Measurements from ENCODE around the gene PDPK1.
"Not testable (repeated sequence)": the region's sequence is repeated elsewhere in the genome, so short reads cannot be mapped to it uniquely, and the experiment has no call there.

The PDPK1 gene

GRCh38 chr16:2587891-2588565 lies 50.2 kb downstream of the PDPK1 start:
- no peak for DNase-seq (ENCODE audit: low spot score)

DNA sequence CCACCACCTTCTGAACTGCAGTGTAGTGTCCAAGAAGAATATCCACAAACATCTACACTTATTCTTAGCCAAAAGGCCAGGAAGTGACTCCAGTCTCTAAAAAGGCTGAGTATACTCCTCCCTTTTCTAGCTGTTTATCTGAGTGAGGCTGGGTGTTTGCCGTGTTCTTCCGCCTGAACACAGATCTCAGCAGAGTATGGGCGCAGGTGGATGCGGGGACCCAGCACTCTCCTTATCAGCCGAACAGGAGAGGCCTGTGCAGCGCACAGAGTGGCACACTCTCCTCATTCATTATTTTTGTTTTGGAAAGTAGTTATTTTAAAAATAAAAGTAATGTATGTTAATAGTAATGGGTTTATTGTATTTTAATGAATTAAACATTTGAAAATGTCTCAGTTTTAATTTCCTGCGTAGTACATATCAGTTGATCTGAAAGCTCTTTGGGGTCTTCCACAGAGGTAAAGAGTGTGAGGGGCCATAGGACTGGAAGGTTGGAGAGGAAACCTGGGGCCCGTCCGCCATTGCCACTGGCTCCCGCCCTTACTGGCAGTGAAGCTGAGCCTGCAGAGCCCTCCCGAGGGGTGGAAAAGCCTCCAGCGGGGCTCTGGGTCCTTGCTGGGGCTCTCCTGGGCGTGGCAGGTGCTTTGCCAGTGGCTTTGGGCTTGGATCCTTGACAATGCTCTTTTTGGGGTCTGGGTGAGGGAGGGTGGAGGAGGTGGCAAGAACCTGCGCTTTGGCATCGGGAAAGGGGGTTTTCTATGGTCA lies 53.8 kb downstream of the PDPK1 start:
- no peak for DNase-seq (ENCODE audit: low spot score)

DNA sequence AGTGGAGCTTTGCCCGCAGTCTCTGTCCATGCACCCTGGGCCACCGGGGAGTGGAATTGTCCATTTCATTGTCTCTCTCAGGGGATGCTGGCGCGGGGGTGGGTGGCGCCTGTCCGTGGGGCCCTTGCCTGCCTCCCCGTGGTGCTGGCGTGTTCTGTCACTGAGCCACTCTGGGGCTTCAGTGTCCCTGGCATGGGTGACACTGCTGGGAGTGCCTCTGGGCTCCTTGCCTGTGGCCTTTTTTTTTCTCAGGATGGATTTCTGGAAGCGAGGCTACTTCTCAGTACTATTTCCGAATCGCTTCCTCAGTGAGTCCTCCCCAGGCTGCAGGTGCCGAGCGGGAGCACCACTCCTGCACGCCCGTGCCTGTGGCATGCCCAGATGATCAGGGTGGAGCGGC lies 55.0 kb downstream of the PDPK1 start:
- no peak for DNase-seq (ENCODE audit: low spot score)

DNA sequence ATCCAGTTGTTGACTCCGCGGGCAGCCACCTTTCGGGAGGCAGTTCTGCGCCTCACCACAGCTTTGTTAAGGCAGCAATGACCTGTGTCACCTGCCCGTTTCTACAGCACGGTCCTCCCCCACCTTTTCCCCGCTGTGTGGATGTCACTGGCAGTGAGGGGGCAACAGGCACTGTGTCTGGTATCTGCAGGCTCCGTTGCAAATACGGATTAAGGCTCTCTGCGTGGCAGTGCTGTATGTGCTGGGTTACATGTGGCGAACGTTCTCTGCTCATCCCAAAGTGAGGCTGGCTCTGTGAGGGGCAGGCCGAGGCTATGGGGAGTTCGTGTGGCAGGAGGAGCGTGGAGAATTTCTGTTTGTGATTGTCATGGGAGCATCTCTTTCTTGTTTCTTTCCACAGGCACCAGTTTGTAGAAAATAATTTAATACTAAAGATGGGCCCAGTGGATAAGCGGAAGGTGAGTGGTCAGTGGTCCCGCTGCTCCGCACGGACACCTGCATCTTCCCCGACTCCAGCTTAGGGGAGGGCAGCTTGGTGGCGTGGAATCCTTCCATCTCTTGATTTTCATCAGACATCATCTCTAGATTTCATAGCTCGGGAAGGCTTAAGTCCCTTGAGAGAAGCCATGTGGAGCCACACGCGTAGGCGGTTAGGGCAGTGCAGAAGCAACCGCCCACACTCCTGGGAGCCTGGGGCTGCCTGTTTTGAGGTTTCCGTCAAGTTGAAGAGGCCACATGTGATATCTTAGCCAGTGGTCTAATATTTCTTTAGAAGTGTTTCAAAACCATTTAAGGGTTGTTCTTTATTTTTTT lies 57.8 kb downstream of the PDPK1 start:
- no peak for DNase-seq (ENCODE audit: low spot score)

DNA sequence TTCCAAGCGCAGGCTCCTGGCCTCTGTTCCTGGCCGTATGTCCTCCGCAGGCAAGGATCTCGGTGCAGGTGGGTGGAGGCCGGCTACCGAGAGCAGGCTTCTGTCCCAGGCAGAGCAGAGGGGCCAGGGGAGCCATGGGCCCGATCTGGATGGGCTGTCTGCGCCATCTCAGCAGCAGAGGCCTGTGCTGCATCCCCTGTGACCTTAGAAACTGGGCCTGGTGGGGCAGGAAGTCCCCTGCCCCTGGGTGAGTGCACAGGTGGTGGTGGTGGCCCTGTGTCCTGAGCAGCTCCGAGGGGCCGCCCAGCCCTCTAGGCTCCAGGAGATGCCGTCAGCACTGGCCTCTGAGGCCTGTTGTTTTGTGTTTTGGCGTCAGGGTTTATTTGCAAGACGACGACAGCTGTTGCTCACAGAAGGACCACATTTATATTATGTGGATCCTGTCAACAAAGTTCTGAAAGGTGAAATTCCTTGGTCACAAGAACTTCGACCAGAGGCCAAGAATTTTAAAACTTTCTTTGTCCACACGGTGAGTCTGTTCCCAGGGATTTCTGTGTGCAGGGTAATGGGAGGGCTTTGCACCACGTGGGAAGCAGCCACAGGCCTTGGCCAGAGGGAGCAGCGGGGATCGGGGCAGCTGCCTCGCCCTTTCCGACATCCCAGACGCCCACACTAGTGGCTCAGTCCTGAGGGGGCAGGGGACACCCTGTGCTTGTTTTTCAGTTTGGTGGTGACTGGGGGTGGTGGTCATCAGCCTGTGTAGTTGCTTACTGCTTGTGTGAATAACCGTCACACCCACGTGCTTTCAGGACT lies 59.1 kb downstream of the PDPK1 start:
- no peak for DNase-seq (ENCODE audit: low spot score)

GRCh38 chr16:2597560-2597902 lies 59.7 kb downstream of the PDPK1 start:
- DNase-seq (ENCODE audit: low spot score): no peak

DNA sequence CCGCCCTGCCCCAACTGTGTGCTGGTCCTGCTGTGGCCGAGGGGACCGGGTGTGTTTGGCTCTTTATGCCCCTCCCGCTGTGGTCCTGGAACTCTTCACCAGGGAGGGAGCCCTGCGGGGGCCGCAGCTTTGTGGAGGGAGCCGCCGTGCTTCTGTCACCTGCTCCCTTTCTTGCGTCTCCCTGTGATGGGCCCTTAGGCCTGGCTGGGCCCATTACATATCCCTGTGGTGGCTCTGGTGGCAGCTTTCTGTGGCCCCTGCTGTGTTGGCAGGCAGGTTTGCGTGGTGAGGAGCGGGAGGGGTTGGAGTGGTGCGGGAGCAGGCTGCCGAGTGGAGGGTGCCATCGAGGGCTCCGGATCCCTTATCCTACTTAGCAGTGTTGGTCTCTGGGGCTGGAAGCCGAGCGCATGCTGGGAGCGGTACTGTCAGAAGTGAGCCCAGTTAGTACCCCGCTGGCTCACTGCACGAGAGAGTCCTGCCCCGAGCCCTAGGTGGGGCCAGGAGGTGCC lies 60.4 kb downstream of the PDPK1 start:
- DNase-seq (ENCODE audit: low spot score): no peak

DNA sequence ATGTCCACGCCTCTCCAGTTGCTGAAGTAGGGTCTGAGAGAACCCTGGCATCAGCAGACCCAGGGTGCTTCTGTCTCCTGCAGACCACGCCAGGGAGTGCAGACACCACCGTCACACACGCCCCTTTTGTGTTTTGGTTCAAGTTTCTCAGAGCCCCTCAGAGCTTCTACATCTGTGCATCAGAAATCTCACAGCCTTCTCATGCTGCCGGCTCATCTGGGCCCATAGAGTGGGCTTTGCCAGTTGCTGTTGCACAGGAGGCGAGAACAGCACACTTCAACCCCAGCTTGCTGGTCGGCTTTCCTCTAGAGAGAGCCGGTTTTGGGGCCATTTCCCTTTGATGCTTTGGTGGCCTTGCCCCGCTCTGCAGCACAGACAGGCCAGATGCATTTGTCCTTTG lies 60.9 kb downstream of the PDPK1 start:
- no peak for DNase-seq (ENCODE audit: low spot score)

GRCh38 chr16:2599165-2599564 lies 61.3 kb downstream of the PDPK1 start:
- not testable (repeated sequence) for DNase-seq (ENCODE audit: low spot score)

DNA sequence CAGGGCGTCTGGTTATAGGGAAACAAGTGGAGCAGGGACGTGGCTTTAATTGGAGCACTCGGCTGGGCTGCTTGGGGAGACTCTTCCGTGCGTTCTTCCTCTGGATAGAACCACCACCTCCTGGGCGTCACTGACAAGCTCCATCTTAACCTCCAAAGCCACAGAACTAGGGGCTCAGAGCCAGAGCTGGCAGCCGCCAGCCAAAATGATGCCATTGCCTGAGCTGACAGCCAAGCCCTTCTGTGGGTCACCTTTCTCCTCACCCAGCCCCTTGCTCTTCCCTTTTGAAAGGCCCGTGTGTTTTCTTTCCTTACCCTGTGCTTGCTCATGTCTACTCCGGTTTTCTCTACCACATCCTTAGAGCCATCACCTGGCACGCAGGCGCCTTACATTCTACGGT lies 62.0 kb downstream of the PDPK1 start:
- not testable (repeated sequence) for DNase-seq (ENCODE audit: low spot score)

DNA sequence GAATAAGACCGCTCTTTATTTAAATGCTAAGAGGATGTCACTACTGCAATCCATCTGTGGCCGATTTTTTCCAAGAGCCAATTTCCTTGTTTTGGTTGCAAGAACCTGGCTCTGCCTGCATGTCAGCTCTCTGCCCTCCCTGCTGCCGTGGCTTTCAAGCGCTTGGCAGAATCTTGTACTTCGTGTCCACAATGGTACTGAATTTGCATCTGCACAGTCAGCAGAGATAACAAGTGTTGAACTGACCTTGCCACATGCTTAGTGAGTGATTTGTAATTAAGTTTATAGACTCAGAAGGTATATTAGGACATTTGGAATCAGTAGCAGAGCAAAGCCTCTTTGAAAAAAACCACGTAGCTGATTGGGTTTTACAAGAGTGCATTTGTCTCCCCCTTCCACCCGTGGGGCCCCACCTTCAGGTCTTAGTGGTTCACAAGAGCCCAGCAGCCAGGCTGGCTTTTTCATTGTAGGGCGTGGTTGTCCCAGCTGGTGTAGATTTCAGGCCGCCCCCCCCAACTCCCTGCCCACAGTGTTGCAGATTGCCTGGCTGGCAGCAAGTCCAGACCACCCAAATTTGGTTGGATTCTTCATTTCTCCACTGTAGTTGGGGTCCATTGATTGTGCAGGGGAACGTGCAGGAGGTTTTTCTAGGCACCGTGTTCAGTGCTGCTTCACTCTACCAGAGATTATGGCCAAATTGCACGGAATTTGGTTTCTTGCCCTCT lies 63.6 kb downstream of the PDPK1 start:
- not testable (repeated sequence) for DNase-seq (ENCODE audit: low spot score)

- not testable (repeated sequence) for DNase-seq (ENCODE audit: low spot score)
These were observed 64.4 kb downstream of the PDPK1 start for GRCh38 chr16:2602175-2602574.

GRCh38 chr16:2603165-2604015 lies 65.6 kb downstream of the PDPK1 start:
- DNase-seq (ENCODE audit: low spot score): peak; percentile 100

DNA sequence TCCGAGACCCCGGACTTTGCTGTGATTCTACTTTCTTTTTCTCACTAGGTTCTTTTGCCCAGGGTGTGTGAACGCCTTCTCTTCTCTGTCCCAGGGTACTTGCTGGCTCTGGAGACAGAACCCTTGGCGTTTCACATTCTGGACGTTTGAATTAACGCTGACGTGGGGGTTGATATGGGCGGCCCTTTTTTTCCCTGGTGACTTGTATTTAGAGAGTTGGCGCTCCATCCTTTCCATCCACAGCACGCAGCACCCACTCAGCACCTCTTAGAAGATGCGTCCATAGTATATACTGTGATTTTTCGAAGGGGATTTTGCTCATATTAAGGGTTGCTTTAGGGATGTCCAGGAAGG lies 66.2 kb downstream of the PDPK1 start:
- not testable (repeated sequence) for DNase-seq (ENCODE audit: low spot score)

- DNase-seq (ENCODE audit: low spot score): not testable (repeated sequence)
These were observed 69.0 kb downstream of the PDPK1 start for GRCh38 chr16:2606820-2607219.

- DNase-seq (ENCODE audit: low spot score): not testable (repeated sequence)
These were observed 71.5 kb downstream of the PDPK1 start for GRCh38 chr16:2609345-2609744.

DNA sequence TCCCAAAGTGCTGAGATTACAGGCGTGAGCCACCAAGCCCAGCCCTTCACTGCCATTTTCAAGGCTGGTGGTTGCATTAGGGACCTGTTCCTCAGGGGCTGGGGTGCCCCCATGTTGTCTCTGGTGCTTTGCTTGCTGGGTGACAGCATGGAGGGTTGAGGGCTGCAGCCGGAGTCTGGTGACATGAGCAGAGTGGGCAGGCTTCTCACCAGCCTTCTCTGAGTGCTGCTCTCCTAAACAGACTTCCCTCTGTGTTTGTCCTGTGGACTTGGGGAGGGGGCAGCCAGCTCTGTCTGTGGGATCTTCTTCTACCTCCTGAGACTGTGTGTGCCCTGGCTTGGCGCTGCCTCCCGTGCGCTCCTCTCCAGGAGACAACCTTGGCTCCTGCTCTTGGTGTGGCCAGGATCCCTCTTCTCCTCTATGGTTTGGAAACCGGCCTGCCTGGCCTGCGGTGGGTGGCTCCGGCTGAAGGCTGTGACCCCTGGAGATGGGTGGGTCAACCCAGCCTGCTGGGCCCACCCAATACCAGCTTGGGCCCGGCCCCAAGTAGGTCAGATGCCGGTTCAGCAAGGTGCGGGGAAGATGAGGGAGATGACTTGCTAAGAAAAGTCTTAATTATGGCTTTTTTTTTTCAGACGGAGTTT lies 72.1 kb downstream of the PDPK1 start:
- no peak for DNase-seq (ENCODE audit: low spot score)

DNA sequence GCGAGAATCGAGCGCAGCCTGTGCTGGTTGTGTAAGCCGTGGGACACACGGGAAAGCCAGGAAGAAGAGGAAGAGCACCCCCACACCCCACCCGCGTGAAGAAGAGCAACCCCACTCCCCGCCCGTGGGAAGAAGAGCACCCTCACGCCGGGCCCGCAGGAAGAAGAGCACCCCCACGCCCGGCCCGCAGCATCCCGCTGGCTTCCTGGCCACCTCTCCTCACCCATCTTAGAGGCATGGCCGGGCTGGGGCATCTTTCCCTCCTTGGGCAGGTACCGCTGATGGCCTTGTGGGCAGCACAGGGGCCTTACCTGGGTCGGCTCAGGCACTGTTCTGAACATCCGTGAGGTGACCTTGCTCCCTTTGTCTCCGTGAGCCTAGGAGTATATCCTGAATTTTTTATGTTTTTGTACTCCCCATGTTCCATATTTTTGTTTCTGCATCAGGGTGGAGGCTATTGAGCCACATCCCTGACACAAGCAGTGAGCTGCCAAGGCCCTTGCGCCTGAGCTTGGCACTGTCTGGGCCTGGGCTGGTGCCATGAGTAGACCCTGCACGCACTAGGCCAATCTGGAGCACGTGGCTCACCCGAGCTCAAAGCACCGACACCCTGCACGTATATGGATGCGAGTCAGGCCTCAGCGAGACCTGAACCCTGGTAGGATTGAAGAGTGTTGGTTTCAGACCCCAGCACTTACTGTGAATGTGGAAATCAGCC lies 73.1 kb downstream of the PDPK1 start:
- no peak for DNase-seq (ENCODE audit: low spot score)

DNA sequence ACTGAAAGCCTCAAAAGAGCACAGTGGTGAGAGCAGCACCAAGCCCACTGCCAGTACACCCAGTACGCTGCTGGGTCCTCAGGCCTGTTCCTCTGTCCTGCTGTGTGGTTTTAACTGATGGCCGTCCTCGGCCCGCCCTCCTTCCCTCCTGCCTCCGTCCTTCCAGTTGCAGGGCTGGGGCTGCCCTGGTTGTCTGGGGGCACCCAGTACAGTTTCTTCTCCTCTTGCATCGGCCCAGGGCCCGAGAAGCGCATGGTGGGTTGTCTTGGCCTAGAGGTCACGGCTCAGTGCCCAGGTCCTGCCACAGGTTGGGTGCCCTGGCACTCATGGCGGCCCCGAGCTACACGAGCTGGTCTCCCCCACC lies 73.7 kb downstream of the PDPK1 start:
- DNase-seq (ENCODE audit: low spot score): no peak
